Measurements from ENCODE around the gene CCDC187. TPM values are rescaled to one million over a fixed set of nuclear protein-coding genes. Genes with fewer than 3 reads are reported as not detected.

CCDC187 gene
- total RNA-seq, 1 experiment from 2014 or later: 0.04 TPM

DNA sequence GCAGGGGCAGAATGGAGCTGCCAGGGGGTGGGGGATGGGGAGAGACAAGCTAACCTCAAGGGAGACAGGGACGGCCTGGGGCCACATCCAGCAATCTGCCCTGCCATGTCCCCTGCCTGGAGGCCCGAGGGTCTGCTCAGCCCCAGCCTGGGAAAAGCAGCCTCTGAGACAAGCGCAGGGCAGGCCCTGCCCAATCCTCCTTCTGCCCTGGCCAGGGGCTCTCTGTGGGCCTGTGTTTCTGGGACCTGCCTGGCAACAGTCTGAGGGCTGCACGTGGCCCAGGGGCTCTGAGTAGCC is 44.4 kb downstream of the CCDC187 start (continued):
- TF ChIP-seq SP1 (CRISPR knock-in tag; conservative IDR thresholded peaks at IDR 0.05) (no peak), TCF7 (CRISPR knock-in tag; IDR thresholded peaks at IDR 0.05; ENCODE audit: low read depth) (no peak), TEAD4 (CRISPR knock-in tag; IDR thresholded peaks at IDR 0.05) (no peak), ELF4 (CRISPR knock-in tag; IDR thresholded peaks at IDR 0.05; ENCODE audit: low read depth) (no peak), JAZF1 (CRISPR knock-in tag; IDR thresholded peaks at IDR 0.05) (no peak)
- TF ChIP-seq, protein P1, sequence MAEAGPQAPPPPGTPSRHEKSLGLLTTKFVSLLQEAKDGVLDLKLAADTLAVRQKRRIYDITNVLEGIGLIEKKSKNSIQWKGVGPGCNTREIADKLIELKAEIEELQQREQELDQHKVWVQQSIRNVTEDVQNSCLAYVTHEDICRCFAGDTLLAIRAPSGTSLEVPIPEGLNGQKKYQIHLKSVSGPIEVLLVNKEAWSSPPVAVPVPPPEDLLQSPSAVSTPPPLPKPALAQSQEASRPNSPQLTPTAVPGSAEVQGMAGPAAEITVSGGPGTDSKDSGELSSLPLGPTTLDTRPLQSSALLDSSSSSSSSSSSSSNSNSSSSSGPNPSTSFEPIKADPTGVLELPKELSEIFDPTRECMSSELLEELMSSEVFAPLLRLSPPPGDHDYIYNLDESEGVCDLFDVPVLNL (CRISPR knock-in tag; IDR thresholded peaks at IDR 0.05; ENCODE audit: borderline replicate concordance, low read depth): no peak
- TF ChIP-seq, protein P2, sequence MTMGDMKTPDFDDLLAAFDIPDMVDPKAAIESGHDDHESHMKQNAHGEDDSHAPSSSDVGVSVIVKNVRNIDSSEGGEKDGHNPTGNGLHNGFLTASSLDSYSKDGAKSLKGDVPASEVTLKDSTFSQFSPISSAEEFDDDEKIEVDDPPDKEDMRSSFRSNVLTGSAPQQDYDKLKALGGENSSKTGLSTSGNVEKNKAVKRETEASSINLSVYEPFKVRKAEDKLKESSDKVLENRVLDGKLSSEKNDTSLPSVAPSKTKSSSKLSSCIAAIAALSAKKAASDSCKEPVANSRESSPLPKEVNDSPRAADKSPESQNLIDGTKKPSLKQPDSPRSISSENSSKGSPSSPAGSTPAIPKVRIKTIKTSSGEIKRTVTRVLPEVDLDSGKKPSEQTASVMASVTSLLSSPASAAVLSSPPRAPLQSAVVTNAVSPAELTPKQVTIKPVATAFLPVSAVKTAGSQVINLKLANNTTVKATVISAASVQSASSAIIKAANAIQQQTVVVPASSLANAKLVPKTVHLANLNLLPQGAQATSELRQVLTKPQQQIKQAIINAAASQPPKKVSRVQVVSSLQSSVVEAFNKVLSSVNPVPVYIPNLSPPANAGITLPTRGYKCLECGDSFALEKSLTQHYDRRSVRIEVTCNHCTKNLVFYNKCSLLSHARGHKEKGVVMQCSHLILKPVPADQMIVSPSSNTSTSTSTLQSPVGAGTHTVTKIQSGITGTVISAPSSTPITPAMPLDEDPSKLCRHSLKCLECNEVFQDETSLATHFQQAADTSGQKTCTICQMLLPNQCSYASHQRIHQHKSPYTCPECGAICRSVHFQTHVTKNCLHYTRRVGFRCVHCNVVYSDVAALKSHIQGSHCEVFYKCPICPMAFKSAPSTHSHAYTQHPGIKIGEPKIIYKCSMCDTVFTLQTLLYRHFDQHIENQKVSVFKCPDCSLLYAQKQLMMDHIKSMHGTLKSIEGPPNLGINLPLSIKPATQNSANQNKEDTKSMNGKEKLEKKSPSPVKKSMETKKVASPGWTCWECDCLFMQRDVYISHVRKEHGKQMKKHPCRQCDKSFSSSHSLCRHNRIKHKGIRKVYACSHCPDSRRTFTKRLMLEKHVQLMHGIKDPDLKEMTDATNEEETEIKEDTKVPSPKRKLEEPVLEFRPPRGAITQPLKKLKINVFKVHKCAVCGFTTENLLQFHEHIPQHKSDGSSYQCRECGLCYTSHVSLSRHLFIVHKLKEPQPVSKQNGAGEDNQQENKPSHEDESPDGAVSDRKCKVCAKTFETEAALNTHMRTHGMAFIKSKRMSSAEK (CRISPR knock-in tag; IDR thresholded peaks at IDR 0.05; ENCODE audit: borderline replicate concordance): no peak
- TF ChIP-seq, protein P3, sequence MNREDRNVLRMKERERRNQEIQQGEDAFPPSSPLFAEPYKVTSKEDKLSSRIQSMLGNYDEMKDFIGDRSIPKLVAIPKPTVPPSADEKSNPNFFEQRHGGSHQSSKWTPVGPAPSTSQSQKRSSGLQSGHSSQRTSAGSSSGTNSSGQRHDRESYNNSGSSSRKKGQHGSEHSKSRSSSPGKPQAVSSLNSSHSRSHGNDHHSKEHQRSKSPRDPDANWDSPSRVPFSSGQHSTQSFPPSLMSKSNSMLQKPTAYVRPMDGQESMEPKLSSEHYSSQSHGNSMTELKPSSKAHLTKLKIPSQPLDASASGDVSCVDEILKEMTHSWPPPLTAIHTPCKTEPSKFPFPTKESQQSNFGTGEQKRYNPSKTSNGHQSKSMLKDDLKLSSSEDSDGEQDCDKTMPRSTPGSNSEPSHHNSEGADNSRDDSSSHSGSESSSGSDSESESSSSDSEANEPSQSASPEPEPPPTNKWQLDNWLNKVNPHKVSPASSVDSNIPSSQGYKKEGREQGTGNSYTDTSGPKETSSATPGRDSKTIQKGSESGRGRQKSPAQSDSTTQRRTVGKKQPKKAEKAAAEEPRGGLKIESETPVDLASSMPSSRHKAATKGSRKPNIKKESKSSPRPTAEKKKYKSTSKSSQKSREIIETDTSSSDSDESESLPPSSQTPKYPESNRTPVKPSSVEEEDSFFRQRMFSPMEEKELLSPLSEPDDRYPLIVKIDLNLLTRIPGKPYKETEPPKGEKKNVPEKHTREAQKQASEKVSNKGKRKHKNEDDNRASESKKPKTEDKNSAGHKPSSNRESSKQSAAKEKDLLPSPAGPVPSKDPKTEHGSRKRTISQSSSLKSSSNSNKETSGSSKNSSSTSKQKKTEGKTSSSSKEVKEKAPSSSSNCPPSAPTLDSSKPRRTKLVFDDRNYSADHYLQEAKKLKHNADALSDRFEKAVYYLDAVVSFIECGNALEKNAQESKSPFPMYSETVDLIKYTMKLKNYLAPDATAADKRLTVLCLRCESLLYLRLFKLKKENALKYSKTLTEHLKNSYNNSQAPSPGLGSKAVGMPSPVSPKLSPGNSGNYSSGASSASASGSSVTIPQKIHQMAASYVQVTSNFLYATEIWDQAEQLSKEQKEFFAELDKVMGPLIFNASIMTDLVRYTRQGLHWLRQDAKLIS (CRISPR knock-in tag; IDR thresholded peaks at IDR 0.05; ENCODE audit: borderline replicate concordance): no peak
- TF ChIP-seq, protein P4, sequence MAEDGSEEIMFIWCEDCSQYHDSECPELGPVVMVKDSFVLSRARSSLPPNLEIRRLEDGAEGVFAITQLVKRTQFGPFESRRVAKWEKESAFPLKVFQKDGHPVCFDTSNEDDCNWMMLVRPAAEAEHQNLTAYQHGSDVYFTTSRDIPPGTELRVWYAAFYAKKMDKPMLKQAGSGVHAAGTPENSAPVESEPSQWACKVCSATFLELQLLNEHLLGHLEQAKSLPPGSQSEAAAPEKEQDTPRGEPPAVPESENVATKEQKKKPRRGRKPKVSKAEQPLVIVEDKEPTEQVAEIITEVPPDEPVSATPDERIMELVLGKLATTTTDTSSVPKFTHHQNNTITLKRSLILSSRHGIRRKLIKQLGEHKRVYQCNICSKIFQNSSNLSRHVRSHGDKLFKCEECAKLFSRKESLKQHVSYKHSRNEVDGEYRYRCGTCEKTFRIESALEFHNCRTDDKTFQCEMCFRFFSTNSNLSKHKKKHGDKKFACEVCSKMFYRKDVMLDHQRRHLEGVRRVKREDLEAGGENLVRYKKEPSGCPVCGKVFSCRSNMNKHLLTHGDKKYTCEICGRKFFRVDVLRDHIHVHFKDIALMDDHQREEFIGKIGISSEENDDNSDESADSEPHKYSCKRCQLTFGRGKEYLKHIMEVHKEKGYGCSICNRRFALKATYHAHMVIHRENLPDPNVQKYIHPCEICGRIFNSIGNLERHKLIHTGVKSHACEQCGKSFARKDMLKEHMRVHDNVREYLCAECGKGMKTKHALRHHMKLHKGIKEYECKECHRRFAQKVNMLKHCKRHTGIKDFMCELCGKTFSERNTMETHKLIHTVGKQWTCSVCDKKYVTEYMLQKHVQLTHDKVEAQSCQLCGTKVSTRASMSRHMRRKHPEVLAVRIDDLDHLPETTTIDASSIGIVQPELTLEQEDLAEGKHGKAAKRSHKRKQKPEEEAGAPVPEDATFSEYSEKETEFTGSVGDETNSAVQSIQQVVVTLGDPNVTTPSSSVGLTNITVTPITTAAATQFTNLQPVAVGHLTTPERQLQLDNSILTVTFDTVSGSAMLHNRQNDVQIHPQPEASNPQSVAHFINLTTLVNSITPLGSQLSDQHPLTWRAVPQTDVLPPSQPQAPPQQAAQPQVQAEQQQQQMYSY (CRISPR knock-in tag; IDR thresholded peaks at IDR 0.05): no peak

DNA sequence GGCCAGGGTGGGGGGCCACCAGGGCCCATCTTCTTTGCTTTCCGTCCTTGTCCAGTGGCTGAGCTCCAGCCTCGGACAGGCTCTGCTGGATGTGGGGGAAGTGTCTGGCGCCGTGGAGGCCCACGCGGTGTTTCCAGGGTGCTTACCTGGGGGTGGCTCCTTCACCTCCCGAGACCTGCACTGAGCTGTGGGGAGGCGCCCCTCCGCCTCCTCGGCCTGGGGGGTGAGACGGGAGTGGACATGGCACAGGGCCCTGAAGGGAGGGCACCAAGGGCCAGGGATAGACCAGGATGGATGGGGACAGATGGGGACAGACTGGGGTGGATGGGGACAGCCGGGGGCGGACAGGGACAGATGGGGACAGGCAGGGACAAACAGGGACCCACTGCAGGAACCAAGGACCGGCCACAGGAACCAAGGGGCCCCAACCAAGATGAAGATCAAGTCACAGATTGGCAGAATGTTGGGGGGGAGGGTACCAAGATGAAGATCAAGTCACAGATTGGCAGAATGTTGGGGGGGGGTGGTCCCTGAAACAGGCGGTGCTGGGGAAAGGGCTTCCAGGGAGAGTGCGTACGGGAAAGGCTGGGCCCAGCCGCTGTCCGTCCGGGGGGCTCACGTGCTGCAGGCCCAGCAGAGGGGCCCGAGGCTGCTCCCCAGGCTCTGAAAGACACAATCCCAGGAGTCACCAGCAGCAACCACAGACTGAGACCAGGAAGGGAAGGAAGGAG is 44.9 kb downstream of the CCDC187 start:
- CTCF ChIA-PET: interaction anchor here (1.0 to 3.8 kb wide), 3 partner anchors 9 to 126 kb away, joined by 3 to 18 read pairs (median 3); no protein-coding TSS in a partner anchor
- Mint-ChIP-seq H3K36me3 (no peaks in the 10 kb centered on the region), H3K27me3 (ENCODE audit: low read depth) (no peaks in the 10 kb centered on the region), H3K4me3 (no peak overlapping the region), H3K4me1 (no peaks in the 10 kb centered on the region), H3K27ac (no peak overlapping the region), H3K9me3 (no peaks in the 10 kb centered on the region)
- POLR2A ChIA-PET: no interaction called here
- no peak for DNase-seq (ENCODE audit: low spot score)
- ATAC-seq: no peak
- TF ChIP-seq, protein P5, sequence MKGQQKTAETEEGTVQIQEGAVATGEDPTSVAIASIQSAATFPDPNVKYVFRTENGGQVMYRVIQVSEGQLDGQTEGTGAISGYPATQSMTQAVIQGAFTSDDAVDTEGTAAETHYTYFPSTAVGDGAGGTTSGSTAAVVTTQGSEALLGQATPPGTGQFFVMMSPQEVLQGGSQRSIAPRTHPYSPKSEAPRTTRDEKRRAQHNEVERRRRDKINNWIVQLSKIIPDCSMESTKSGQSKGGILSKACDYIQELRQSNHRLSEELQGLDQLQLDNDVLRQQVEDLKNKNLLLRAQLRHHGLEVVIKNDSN (CRISPR knock-in tag; IDR thresholded peaks at IDR 0.05): no peak
- TF ChIP-seq OVOL2 (CRISPR knock-in tag; IDR thresholded peaks at IDR 0.05; ENCODE audit: borderline replicate concordance) (no peak), NR3C1 (CRISPR knock-in tag; conservative IDR thresholded peaks at IDR 0.05; ENCODE audit: low read depth) (no peak), TEAD1 (CRISPR knock-in tag; IDR thresholded peaks at IDR 0.05) (no peak), ETV6 (CRISPR knock-in tag; IDR thresholded peaks at IDR 0.05) (no peak), ZNF121 (CRISPR knock-in tag; IDR thresholded peaks at IDR 0.05) (no peak), ZNF423 (CRISPR knock-in tag; IDR thresholded peaks at IDR 0.05) (no peak)
- TF ChIP-seq, protein P6, sequence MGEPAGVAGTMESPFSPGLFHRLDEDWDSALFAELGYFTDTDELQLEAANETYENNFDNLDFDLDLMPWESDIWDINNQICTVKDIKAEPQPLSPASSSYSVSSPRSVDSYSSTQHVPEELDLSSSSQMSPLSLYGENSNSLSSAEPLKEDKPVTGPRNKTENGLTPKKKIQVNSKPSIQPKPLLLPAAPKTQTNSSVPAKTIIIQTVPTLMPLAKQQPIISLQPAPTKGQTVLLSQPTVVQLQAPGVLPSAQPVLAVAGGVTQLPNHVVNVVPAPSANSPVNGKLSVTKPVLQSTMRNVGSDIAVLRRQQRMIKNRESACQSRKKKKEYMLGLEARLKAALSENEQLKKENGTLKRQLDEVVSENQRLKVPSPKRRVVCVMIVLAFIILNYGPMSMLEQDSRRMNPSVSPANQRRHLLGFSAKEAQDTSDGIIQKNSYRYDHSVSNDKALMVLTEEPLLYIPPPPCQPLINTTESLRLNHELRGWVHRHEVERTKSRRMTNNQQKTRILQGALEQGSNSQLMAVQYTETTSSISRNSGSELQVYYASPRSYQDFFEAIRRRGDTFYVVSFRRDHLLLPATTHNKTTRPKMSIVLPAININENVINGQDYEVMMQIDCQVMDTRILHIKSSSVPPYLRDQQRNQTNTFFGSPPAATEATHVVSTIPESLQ (CRISPR knock-in tag; IDR thresholded peaks at IDR 0.05): no peak
- TF ChIP-seq, protein P7, sequence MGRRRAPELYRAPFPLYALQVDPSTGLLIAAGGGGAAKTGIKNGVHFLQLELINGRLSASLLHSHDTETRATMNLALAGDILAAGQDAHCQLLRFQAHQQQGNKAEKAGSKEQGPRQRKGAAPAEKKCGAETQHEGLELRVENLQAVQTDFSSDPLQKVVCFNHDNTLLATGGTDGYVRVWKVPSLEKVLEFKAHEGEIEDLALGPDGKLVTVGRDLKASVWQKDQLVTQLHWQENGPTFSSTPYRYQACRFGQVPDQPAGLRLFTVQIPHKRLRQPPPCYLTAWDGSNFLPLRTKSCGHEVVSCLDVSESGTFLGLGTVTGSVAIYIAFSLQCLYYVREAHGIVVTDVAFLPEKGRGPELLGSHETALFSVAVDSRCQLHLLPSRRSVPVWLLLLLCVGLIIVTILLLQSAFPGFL (CRISPR knock-in tag; IDR thresholded peaks at IDR 0.05; ENCODE audit: borderline replicate concordance): no peak
